ENCODE results near the gene MPO. TPM values are rescaled to one million over a fixed set of nuclear protein-coding genes. Genes with fewer than 3 reads are reported as not detected.

Gene MPO
- total RNA-seq, 6 experiments from 2014 or later, result 0.26 to 4.2 (median 1.9) TPM; not detected in 2

DNA sequence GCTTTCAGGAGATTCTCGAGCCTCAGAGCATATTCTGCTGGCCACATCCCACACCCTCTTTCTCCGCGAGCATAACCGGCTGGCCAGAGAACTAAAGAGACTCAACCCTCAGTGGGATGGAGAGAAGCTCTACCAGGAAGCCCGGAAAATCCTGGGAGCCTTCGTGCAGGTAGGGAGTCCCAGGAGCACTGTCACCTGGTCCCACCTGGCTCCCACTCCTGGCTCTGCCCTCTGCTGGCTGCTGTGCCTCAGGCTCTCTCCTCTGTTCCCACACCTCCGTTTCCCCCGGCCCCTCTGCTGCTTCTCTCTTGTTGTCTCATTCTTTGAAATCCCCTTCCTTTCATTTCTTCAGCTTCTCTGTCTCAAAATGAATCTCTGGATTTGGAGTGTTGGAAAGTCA is 25.9 kb downstream of the MPO start:
- no peak for TF ChIP-seq POLR2A (IDR thresholded peaks at IDR 0.05)
- TF ChIP-seq, protein P1, sequence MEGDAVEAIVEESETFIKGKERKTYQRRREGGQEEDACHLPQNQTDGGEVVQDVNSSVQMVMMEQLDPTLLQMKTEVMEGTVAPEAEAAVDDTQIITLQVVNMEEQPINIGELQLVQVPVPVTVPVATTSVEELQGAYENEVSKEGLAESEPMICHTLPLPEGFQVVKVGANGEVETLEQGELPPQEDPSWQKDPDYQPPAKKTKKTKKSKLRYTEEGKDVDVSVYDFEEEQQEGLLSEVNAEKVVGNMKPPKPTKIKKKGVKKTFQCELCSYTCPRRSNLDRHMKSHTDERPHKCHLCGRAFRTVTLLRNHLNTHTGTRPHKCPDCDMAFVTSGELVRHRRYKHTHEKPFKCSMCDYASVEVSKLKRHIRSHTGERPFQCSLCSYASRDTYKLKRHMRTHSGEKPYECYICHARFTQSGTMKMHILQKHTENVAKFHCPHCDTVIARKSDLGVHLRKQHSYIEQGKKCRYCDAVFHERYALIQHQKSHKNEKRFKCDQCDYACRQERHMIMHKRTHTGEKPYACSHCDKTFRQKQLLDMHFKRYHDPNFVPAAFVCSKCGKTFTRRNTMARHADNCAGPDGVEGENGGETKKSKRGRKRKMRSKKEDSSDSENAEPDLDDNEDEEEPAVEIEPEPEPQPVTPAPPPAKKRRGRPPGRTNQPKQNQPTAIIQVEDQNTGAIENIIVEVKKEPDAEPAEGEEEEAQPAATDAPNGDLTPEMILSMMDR (IDR thresholded peaks at IDR 0.05), result no peak
- Histone ChIP-seq H3K36me3 (no peaks in the 10 kb centered on the region), H3K9me3 (no peaks in the 10 kb centered on the region), H3K4me3 (no peak overlapping the region), H3K4me1 (peaks cover 0 to under 1% (median 0%) of the 10 kb centered on the region in 4 donors), H3K27ac (no peak overlapping the region), H3K27me3 (no peaks in the 10 kb centered on the region)
- peak in 1 of 4 donors; percentile 40 for ATAC-seq
- no peak for DNase-seq
- WGBS (ENCODE audit: insufficient coverage, low coverage, low lambda C conversion rate, missing lambda C conversion rate), result 23% methylated on average over 2 of the region's 8 CpGs
- intact Hi-C loops (cut with DNase I), result no loop called here

DNA sequence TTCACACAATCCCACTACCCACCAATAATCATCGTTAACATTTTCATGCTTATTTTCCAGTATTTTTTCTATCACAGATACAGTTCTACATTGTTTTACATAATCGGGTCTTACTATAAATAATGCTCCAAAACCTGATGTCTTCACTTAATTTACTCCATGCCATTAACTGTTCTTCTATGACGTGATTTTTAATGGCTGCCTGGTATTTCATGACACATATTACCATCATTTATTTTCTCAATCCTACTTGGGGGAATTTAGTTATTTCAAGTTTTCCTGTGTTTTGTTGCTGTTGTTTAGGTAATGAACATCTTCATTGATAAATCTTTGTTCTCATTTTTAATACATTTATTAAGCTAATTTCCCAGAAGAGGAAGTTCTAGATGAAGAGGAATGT is 27.7 kb downstream of the MPO start:
- TF ChIP-seq POLR2A (IDR thresholded peaks at IDR 0.05), result no peak
- TF ChIP-seq, protein P1 (IDR thresholded peaks at IDR 0.05), result no peak

DNA sequence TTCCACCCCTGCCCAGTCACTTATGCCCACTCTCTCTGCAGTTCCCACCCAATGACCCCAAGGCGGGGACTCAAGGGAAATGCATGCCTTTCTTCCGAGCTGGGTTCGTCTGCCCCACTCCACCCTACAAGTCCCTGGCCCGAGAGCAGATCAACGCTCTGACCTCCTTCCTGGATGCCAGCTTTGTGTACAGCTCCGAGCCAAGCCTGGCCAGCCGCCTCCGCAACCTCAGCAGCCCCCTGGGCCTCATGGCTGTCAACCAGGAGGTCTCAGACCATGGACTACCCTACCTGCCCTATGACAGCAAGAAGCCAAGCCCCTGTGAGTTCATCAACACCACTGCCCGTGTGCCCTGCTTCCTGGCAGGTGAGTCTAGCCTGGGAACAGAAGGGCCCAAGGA is 28.6 kb downstream of the MPO start:
- no peak for DNase-seq

More for the DNA sequence above, 27.7 kb downstream of the MPO start:
- Histone ChIP-seq H3K4me1 (peaks cover 0 to 5% (median 1%) of the 10 kb centered on the region in 4 donors), H3K36me3 (no peaks in the 10 kb centered on the region), H3K9me3 (no peaks in the 10 kb centered on the region), H3K27me3 (no peaks in the 10 kb centered on the region), H3K27ac (no peak overlapping the region), H3K4me3 (no peak overlapping the region)
- ATAC-seq (no peak), DNase-seq (no peak)
- intact Hi-C loops (cut with DNase I), result no loop called here
- 63% methylated on average over 3 of the region's 3 CpGs for WGBS (ENCODE audit: insufficient coverage, low coverage, low lambda C conversion rate, missing lambda C conversion rate)

DNA sequence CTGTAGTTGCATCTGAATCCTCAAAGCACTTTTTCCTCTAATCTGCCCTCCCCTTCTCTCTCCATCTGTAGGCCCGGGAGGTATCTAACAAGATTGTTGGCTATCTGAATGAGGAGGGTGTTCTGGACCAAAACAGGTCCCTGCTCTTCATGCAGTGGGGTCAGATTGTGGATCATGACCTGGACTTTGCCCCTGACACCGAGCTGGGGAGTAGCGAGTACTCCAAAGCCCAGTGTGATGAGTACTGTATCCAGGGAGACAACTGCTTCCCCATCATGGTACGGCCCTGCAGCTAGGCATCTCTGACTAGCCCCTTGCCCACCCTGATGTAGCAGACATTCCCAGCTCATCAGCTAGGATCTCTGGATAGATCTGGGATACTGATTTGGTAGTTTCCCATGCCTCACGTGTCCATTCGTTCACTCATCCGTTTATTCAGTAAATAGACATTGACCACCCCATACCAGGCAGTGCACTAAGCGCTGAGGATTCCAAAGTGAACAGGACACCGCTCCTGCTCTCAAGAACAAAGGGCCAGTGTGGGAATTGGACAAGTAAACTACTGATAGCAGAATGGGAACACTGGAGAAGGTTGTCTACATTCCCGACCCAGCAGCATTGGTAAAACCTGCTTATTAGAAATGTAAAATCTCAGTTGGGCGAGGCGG is 30.3 kb downstream of the MPO start:
- no peaks in the 10 kb centered on the region for H3K27me3 ChIP-seq
- H3K9me3 ChIP-seq, result no peaks in the 10 kb centered on the region
- no peak overlapping the region for H3K4me3 ChIP-seq
- H3K4me1 ChIP-seq, result peaks cover 0 to 5% (median 1%) of the 10 kb centered on the region in 4 donors
- H3K36me3 ChIP-seq, result no peaks in the 10 kb centered on the region
- no peak for DNase-seq
- TF ChIP-seq, protein P1 (IDR thresholded peaks at IDR 0.05), result no peak
- no peak for TF ChIP-seq POLR2A (IDR thresholded peaks at IDR 0.05)
- intact Hi-C loops (cut with DNase I), result no loop called here
- peak; percentile 23 to 35 (median 30) for ATAC-seq
- 64% methylated on average over 8 of the region's 12 CpGs for WGBS (ENCODE audit: insufficient coverage, low coverage, low lambda C conversion rate, missing lambda C conversion rate)
- no peak overlapping the region for H3K27ac ChIP-seq

More for the DNA sequence above, 28.6 kb downstream of the MPO start:
- Histone ChIP-seq H3K9me3 (no peaks in the 10 kb centered on the region), H3K4me3 (no peak overlapping the region), H3K4me1 (peaks cover 0 to 5% (median 1%) of the 10 kb centered on the region in 4 donors), H3K27me3 (no peaks in the 10 kb centered on the region), H3K27ac (no peak overlapping the region), H3K36me3 (no peaks in the 10 kb centered on the region)
- no peak for TF ChIP-seq POLR2A (IDR thresholded peaks at IDR 0.05)
- TF ChIP-seq, protein P1 (IDR thresholded peaks at IDR 0.05), result no peak
- intact Hi-C loops (cut with DNase I), result no loop called here
- 50% methylated on average over 2 of the region's 9 CpGs for WGBS (ENCODE audit: insufficient coverage, low coverage, low lambda C conversion rate, missing lambda C conversion rate)
- no peak for ATAC-seq
